LNCAP (cell line): Measurements from ENCODE around the gene TTC3.

Source experiments
- TF ChIP-seq, protein P1 (sequence below): fragments of 450-650 bp; IDR thresholded peaks from 2 replicates; pipeline ENCODE4 v1.5.1; 2017; ENCODE audit warnings: mild to moderate bottlenecking

TTC3 gene, protein sequence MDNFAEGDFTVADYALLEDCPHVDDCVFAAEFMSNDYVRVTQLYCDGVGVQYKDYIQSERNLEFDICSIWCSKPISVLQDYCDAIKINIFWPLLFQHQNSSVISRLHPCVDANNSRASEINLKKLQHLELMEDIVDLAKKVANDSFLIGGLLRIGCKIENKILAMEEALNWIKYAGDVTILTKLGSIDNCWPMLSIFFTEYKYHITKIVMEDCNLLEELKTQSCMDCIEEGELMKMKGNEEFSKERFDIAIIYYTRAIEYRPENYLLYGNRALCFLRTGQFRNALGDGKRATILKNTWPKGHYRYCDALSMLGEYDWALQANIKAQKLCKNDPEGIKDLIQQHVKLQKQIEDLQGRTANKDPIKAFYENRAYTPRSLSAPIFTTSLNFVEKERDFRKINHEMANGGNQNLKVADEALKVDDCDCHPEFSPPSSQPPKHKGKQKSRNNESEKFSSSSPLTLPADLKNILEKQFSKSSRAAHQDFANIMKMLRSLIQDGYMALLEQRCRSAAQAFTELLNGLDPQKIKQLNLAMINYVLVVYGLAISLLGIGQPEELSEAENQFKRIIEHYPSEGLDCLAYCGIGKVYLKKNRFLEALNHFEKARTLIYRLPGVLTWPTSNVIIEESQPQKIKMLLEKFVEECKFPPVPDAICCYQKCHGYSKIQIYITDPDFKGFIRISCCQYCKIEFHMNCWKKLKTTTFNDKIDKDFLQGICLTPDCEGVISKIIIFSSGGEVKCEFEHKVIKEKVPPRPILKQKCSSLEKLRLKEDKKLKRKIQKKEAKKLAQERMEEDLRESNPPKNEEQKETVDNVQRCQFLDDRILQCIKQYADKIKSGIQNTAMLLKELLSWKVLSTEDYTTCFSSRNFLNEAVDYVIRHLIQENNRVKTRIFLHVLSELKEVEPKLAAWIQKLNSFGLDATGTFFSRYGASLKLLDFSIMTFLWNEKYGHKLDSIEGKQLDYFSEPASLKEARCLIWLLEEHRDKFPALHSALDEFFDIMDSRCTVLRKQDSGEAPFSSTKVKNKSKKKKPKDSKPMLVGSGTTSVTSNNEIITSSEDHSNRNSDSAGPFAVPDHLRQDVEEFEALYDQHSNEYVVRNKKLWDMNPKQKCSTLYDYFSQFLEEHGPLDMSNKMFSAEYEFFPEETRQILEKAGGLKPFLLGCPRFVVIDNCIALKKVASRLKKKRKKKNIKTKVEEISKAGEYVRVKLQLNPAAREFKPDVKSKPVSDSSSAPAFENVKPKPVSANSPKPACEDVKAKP (N-terminal part only)

DNA sequence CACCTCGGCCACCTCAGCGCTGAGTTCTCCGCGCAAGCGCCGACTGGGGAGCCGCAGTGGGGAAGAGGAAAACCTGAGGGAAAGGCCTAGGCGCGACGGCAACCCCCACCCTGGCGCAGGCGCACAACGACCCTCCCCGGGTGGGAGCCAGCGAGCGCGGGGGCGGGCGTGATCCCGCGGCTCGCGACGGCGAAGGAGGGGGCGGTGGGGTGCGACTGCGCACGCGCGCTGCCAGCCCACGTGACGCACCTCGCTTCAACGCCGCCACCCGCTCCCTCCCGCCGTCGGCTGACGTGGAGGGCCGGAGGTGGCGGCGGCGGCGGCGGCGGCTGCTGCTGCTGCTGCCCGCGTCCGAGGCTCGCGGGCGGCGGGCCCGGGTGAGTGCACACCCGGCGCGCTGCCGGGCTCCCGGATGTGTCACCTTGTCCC is at the start of gene TTC3, which contains the start of gene PIGP:
Gene TTC3, plus strand, starts transcription at position 267 of the 429 bp plus-strand sequence. CDS start 14,004 bp downstream, outside the sequence.
Gene PIGP, minus strand, starts transcription at position 84 of the 429 bp plus-strand sequence. CDS start 556 bp downstream, outside the sequence.
- TF ChIP-seq, protein P1, sequence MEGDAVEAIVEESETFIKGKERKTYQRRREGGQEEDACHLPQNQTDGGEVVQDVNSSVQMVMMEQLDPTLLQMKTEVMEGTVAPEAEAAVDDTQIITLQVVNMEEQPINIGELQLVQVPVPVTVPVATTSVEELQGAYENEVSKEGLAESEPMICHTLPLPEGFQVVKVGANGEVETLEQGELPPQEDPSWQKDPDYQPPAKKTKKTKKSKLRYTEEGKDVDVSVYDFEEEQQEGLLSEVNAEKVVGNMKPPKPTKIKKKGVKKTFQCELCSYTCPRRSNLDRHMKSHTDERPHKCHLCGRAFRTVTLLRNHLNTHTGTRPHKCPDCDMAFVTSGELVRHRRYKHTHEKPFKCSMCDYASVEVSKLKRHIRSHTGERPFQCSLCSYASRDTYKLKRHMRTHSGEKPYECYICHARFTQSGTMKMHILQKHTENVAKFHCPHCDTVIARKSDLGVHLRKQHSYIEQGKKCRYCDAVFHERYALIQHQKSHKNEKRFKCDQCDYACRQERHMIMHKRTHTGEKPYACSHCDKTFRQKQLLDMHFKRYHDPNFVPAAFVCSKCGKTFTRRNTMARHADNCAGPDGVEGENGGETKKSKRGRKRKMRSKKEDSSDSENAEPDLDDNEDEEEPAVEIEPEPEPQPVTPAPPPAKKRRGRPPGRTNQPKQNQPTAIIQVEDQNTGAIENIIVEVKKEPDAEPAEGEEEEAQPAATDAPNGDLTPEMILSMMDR = no peak

DNA sequence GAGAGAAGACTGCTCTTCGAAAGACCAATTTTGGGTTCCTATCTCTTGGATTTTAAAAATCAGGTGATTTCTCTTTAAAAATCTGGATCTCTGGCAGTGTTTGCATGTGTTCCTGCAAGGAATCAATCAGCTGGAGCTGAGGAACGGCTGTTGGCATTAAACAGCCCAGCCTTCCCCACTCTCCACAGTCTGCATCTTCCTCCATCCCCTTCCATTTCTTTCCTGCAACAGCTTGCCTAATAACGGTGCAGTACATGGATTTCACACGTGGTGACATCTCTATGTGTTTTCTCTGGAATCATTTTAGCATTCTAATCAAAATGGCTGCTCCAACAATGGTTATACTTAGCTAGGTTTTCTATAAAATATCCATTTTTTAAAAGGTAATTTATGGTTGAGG is 46.6 kb upstream of the TTC3 start:
- TF ChIP-seq, protein P1 = no peak

DNA sequence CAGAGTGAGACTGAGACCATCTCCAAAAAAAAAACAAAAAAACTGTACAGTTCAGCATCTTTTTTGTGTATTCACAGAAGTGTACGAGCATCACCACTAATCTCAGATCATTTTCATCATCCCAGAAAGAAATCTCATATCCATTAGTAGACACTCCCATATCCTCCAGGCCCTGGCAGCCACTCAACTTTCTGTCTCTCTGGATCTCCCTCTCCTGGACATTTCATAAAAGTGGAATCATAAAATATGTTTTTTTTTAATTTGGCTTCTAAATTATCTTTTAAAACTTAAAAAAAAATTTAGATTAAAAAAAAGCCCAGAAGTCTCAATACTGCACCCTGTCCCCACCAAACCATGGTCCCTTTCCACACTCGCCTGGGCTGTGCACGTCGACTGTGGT is 44.5 kb upstream of the TTC3 start:
- TF ChIP-seq, protein P1 = no peak

DNA sequence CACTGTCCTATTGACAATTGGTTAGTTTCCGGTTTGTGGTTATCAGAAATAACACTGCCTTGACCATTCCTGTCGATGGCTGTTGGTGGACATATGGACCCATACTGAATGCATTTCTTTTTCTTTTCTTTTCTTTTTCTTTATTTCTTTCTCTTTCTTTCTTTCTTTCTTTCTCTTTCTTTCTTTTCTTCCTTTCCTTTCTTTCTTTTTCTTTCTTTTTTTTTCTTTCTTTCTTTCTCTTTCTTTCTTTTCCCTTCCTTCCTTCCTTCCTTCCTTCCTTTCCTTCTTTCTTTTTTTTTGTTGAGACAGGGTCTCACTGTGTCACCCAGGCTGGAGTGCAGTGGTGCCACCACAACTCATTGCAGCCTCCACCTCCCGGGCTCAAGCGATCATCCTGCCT is 42.2 kb upstream of the TTC3 start:
- TF ChIP-seq, protein P1 = no peak

DNA sequence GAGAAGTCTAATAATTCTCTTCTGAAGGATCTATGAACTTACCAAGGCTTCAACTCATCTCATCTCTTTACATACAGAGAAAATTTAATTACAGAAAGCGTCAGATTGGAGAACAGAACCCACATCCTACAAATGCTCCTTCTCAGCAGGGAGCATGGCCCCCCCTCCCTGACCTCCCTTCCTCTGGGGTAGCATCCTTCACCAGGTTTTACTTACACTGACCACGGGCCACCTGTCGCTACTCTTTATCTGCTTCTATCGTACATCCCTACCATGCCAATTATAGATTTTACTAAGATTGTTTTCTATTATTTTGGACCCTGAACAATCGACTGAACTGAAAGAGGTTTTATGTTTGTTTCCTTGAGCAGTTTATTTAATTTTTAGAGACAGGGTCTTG is 40.8 kb upstream of the TTC3 start:
- TF ChIP-seq, protein P1 = no peak

DNA sequence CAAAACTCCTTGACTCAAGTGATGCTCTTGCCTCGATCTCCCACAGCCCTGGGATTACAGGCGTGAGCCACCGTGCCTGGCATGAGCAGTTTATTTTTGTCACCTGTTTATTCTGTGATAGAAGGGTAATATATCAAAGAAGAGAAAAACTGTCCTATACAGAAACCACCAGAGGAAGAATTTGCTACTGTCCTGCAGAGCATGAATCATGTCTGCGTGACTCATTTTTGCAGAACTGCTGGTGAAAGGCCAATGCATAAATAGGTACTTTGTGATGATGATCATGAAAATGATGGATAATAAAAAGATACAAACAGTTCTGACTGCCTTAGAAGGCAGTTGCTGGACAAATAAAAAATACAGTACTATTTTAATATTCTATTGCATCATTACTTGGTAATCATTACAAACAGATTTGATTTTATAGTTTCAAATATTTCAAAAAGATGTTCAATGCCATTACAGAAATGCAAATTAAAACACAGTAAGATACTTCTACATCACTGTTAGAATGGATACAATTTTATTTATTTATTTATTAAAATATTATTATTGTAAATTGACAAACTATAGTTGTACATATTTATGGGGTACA is 40.1 kb upstream of the TTC3 start:
- TF ChIP-seq, protein P1 = no peak

DNA sequence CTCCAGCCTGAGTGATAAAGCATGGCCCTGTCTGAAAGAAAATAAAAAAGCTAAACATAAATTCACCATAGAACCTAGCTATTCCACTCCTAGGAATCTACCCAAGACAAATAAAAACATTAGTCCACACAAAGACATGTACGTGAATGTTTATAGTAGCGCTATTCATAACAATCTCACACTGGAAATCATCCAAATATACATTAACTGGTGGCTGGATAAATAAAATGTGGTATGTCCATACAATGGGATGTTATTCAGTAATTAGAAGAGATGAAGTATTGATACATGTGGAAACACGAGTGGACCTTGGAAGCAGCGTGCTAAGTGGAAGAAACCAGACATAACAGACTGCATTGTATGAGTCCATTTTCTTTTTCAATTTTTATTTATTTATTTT is 36.9 kb upstream of the TTC3 start:
- TF ChIP-seq, protein P1 = no peak
